Ishikawa (cell line): Measurements from ENCODE around the gene FBXO21.

ENCODE experiments used
- CEBPB ChIP-seq: IDR thresholded peaks from 2 replicates; pipeline ENCODE4 v1.6.1; 2012
- CREB1 ChIP-seq: IDR thresholded peaks from 2 replicates; pipeline ENCODE4 v1.6.1; 2012; ENCODE audit warnings: low read depth
- EGR1 ChIP-seq: IDR thresholded peaks from 2 replicates; pipeline ENCODE4 v1.6.1; 2012
- EP300 ChIP-seq: IDR thresholded peaks from 2 replicates; pipeline ENCODE4 v1.6.1; 2012; ENCODE audit warnings: borderline replicate concordance
- FOXM1 ChIP-seq: IDR thresholded peaks from 2 replicates; pipeline ENCODE4 v1.6.1; 2012; ENCODE audit warnings: low read depth, borderline replicate concordance
- NFIC ChIP-seq: IDR thresholded peaks from 2 replicates; pipeline ENCODE4 v1.6.1; 2012
- RAD21 ChIP-seq: IDR thresholded peaks from 2 replicates; pipeline ENCODE4 v1.6.1; 2012; ENCODE audit warnings: low read depth
- REST ChIP-seq: IDR thresholded peaks from 2 replicates; pipeline ENCODE4 v1.6.1; 2012; ENCODE audit warnings: low read depth, mild to moderate bottlenecking
- TAF1 ChIP-seq: IDR thresholded peaks from 2 replicates; pipeline ENCODE4 v1.6.1; 2012; ENCODE audit warnings: low read depth, mild to moderate bottlenecking
- TCF12 ChIP-seq: IDR thresholded peaks from 2 replicates; pipeline ENCODE4 v1.6.1; 2012; ENCODE audit warnings: low read depth
- TEAD4 ChIP-seq: IDR thresholded peaks from 2 replicates; pipeline ENCODE4 v1.6.1; 2012
- USF1 ChIP-seq: IDR thresholded peaks from 2 replicates; pipeline ENCODE4 v1.6.1; 2012
- YY1 ChIP-seq: IDR thresholded peaks from 2 replicates; pipeline ENCODE4 v1.6.1; 2012; ENCODE audit warnings: low read depth
- ZBTB7A ChIP-seq: IDR thresholded peaks from 2 replicates; pipeline ENCODE4 v1.6.1; 2012; ENCODE audit warnings: low read depth
- TF ChIP-seq, protein P1 (sequence below): IDR thresholded peaks from 2 replicates; pipeline ENCODE4 v1.6.1; 2012

The FBXO21 gene

GRCh38 chr12:117100851-117101673 lies 89.2 kb downstream of the FBXO21 start:
- TF ChIP-seq, protein P1, sequence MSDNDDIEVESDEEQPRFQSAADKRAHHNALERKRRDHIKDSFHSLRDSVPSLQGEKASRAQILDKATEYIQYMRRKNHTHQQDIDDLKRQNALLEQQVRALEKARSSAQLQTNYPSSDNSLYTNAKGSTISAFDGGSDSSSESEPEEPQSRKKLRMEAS, result no peak
- TF ChIP-seq TEAD4, result no peak
- TF ChIP-seq EGR1, result no peak
- no peak for TF ChIP-seq REST

- TF ChIP-seq ZBTB7A (no peak), REST (no peak), TCF12 (no peak), EGR1 (no peak), TAF1 (no peak), CREB1 (no peak), TEAD4 (no peak), NFIC (no peak), RAD21 (no peak), EP300 (no peak), USF1 (no peak), FOXM1 (no peak), CEBPB (no peak)
- TF ChIP-seq, protein P1, result no peak
These were observed 90.0 kb downstream of the FBXO21 start for GRCh38 chr12:117100251-117100650.

DNA sequence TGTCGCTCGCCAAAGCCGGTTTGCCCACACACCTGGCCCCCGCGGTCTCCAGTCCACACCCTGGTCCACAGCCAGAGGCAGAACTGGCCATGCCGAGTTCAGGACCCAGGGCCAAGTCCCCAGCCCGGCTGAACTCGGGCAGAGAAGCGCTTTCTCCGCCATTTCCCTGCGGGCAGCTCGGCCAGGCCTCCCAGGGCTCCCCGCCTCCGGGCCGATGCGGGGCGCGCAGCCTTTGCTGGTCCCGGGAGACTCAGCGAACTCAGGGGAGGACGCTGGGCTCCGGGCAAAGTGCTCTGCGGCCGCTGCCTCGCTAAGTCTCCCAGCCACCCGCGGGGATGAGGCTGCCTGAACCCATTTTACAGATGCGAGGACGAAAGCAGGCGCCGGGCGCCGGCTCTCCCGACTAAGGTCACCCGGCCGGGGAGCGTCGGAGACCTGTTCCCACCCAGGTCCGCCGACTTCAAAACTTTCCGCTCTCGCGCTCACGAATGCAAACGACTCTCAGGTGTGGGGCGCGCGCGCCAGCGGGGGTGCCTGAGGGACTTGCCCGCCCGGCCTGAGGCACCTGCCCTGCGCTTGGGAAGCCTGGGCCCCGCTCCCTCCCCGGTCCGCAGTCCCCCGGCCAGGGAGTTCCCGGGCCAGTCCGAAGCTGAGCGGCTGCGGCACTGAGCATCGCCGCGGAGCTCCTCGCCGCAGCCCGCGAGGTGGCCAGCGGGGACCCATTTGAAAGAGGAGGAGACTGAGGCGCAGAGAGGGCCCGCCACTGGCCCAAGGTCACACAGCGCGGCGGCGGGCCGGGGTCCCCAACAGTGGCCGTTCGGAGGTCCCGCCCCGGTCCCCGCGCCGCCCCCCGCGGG lies 91.7 kb downstream of the FBXO21 start:
- TF ChIP-seq USF1 (no peak), TAF1 (no peak), ZBTB7A (no peak), TEAD4 (no peak), YY1 (no peak), RAD21 (no peak), TCF12 (no peak), FOXM1 (no peak), NFIC (no peak), EP300 (no peak), EGR1 (no peak), CEBPB (no peak), CREB1 (no peak), REST (no peak)
- TF ChIP-seq, protein P1, result no peak

DNA sequence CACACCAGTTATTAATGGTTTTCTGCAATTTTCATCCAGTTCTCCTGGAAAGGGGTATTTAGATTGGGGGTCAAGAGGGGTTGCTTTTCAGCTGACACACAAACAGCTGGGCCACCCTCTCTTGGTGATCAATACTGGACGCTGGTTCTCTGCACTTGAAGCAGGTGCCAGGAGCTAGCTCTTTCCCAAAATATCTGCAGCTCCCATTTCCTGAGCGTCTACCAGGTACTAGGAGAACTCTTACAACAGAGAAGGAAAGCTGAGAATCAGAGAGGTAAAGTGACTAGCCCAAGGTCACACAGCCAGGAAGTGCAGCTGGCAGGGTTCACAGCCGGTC lies 92.3 kb downstream of the FBXO21 start:
- TF ChIP-seq USF1, result no peak
- TF ChIP-seq NFIC, result no peak
- TF ChIP-seq RAD21, result no peak
- TF ChIP-seq CEBPB, result no peak
- no peak for TF ChIP-seq FOXM1
- TF ChIP-seq EGR1, result no peak
- TF ChIP-seq CREB1, result no peak
- no peak for TF ChIP-seq REST
- no peak for TF ChIP-seq YY1
- TF ChIP-seq TCF12, result no peak
- TF ChIP-seq ZBTB7A, result no peak
- TF ChIP-seq, protein P1, result no peak
- TF ChIP-seq TAF1, result no peak
- no peak for TF ChIP-seq TEAD4
- TF ChIP-seq EP300, result no peak
